B cell (primary cell): Measurements from ENCODE around the gene KLHL34. TPM values are rescaled to one million over a fixed set of nuclear protein-coding genes. Genes with fewer than 3 reads are reported as not detected.

Experiments
- ATAC-seq: fragments of 200-7000 bp; cut with Tn5 transposase; one replicate; pipeline ENCODE4 v1.10.0; 2021; ENCODE audit warnings: low read depth, mild to moderate bottlenecking, moderate number of reproducible peaks, moderate library complexity
- CTCF ChIA-PET: fragments of 350-600 bp; sonication (Branson Sonifier 250); formaldehyde crosslinking; loops from one replicate; lab custom pipeline; 2021; ENCODE audit warnings: antibody characterized with exemption, inconsistent platforms; lab: Charles Lee
- POLR2A ChIA-PET: fragments of 350-600 bp; sonication (Branson Sonifier 250); formaldehyde crosslinking; loops from one replicate; lab custom pipeline; 2021; ENCODE audit warnings: antibody characterized with exemption; lab: Charles Lee
- DNase-seq: peaks from one replicate; pipeline ENCODE4 v3.0.0; 2013
- H2AFZ ChIP-seq: 2 replicates; pipeline ENCODE4 v1.6.1; 2012; ENCODE audit warnings: mild to moderate bottlenecking, low read depth, low read length; ENCODE audit not compliant: insufficient read depth, poor library complexity, severe bottlenecking
- H3K27ac ChIP-seq, 2 donors: 1 replicate in 1 of 2; 2 replicates in 1 of 2; pipeline ENCODE4 v1.5.1; 2012 to 2013; ENCODE audit warnings: low read length in 2 of 2, mild to moderate bottlenecking in 2 of 2, moderate library complexity in 1 of 2
- H3K27me3 ChIP-seq, 4 experiments: fragments of 200-600 bp in 1 of 4; sonication (generic) in 1 of 4; replicated peaks in 1 of 4; 1 replicate in 2 of 4; 2 replicates in 2 of 4; pipeline versions ENCODE4 v1.6.1 to v1.7.0; 2013 to 2016; ENCODE audit warnings: low read length in 3 of 4, mild to moderate bottlenecking in 2 of 4, mixed read lengths in 1 of 4, moderate library complexity in 1 of 4; ENCODE audit not compliant: insufficient read depth in 4 of 4, control insufficient read depth in 3 of 4; ENCODE audit errors: control extremely low read depth in 1 of 4
- H3K36me3 ChIP-seq, 2 experiments: replicated peaks in 1 of 2; 1 replicate in 1 of 2; 2 replicates in 1 of 2; pipeline versions ENCODE4 v1.6.1 to v1.7.1; 2013; ENCODE audit warnings: low read length in 1 of 2; ENCODE audit not compliant: insufficient read depth in 2 of 2, control insufficient read depth in 1 of 2; ENCODE audit errors: control extremely low read depth in 1 of 2, extremely low read depth in 1 of 2
- H3K4me1 ChIP-seq, 2 donors: fragments of 200-600 bp in 1 of 2; sonication (generic) in 1 of 2; 1 replicate in 1 of 2; 2 replicates in 1 of 2; pipeline versions ENCODE4 v1.5.1 to v1.6.1; 2013 to 2017; ENCODE audit warnings: low read length in 2 of 2; ENCODE audit not compliant: control insufficient read depth in 2 of 2, insufficient read depth in 2 of 2
- H3K4me2 ChIP-seq: replicated peaks from 2 replicates; pipeline ENCODE3; 2012; ENCODE audit warnings: mild to moderate bottlenecking, low read depth, low read length; ENCODE audit not compliant: poor library complexity, severe bottlenecking
- H3K4me3 ChIP-seq, 5 experiments: fragments of 200-600 bp in 1 of 5; sonication (generic) in 1 of 5; 1 replicate in 3 of 5; 2 replicates in 2 of 5; pipeline versions ENCODE4 v1.5.1 to v1.7.0; 2011 to 2016; ENCODE audit warnings: low read length in 4 of 5, mild to moderate bottlenecking in 4 of 5, low read depth in 2 of 5, control low read depth in 1 of 5, moderate library complexity in 1 of 5; ENCODE audit not compliant: insufficient read depth in 1 of 5; ENCODE audit errors: control extremely low read depth in 1 of 5, extremely low read depth in 1 of 5
- H3K79me2 ChIP-seq: fragments of 200-600 bp; sonication (generic); one replicate; pipeline ENCODE4 v1.6.0; 2016; ENCODE audit warnings: low read length; ENCODE audit not compliant: control insufficient read depth, insufficient read depth
- H3K9ac ChIP-seq: fragments of 200-600 bp; sonication (generic); 2 replicates; pipeline ENCODE4 v1.6.1; 2017; ENCODE audit warnings: mild to moderate bottlenecking, low read length, moderate library complexity
- H3K9me3 ChIP-seq, 3 donors: one replicate each; pipeline versions ENCODE4 v1.6.1 to v1.7.1; 2013; ENCODE audit warnings: low read length in 2 of 3; ENCODE audit not compliant: control insufficient read depth in 2 of 3, insufficient read depth in 1 of 3; ENCODE audit errors: control extremely low read depth in 1 of 3
- H4K20me1 ChIP-seq: 2 replicates; pipeline ENCODE4 v1.6.0; 2012; ENCODE audit warnings: mild to moderate bottlenecking, low read length; ENCODE audit not compliant: insufficient read depth, control insufficient read depth, poor library complexity, severe bottlenecking
- H3K27ac Mint-ChIP-seq: one replicate; pipeline ENCODE4 v1.8.0; 2021; ENCODE audit warnings: mixed read lengths
- H3K27me3 Mint-ChIP-seq: one replicate; pipeline ENCODE4 v1.8.0; 2021; ENCODE audit warnings: mixed read lengths
- H3K4me1 Mint-ChIP-seq: one replicate; pipeline ENCODE4 v1.8.0; 2021; ENCODE audit warnings: mixed read lengths
- H3K4me3 Mint-ChIP-seq: one replicate; pipeline ENCODE4 v1.8.0; 2021; ENCODE audit warnings: mixed read lengths
- H3K9me3 Mint-ChIP-seq: one replicate; pipeline ENCODE4 v1.8.0; 2022; ENCODE audit warnings: mixed read lengths; ENCODE audit not compliant: insufficient read depth
- EZH2 ChIP-seq: IDR thresholded peaks from 2 replicates; pipeline ENCODE4 v1.6.1; 2012; ENCODE audit warnings: borderline replicate concordance, low read depth, mild to moderate bottlenecking, moderate library complexity, low read length; ENCODE audit not compliant: insufficient read depth, poor library complexity, severe bottlenecking
- WGBS: methylation state at CpG from one replicate; pipeline ENCODE4 v1.1.5; 2013; ENCODE audit warnings: missing lambda C conversion rate; ENCODE audit not compliant: insufficient coverage; 5-methylcytosine and 5-hydroxymethylcytosine counted together
- intact Hi-C: fragments of 100-400 bp; cut with micrococcal nuclease; formaldehyde crosslinking; loops from one replicate; pipeline ENCODE4 v1.10.0; 2022
- polyA minus RNA-seq: library from RNA; depleted of rRNA, polyadenylated mRNA; stranded (reverse); fragments of >200 nt; gene quantifications from 2 replicates; pipeline ENCODE4 v1.2.3, GENCODE V29; 2012
- polyA plus RNA-seq: library from polyadenylated mRNA; depleted of rRNA; stranded (reverse); fragments of >200 nt; gene quantifications from 2 replicates; pipeline ENCODE4 v1.2.3, GENCODE V29; 2012
- total RNA-seq, 2 donors: library from RNA; stranded (reverse); fragments of 120-200 nt in 1 of 2; gene quantifications; 1 replicate in 1 of 2; 2 replicates in 1 of 2; pipeline versions ENCODE4 v1.2.3 to v1.2.4, GENCODE V29; 2013 to 2022
- TF ChIP-seq, protein P1 (sequence below): fragments of 200-600 bp; IDR thresholded peaks from one replicate; pipeline ENCODE4 v1.8.0; 2022; ENCODE audit warnings: antibody characterized with exemption, mild to moderate bottlenecking

Gene KLHL34, protein sequence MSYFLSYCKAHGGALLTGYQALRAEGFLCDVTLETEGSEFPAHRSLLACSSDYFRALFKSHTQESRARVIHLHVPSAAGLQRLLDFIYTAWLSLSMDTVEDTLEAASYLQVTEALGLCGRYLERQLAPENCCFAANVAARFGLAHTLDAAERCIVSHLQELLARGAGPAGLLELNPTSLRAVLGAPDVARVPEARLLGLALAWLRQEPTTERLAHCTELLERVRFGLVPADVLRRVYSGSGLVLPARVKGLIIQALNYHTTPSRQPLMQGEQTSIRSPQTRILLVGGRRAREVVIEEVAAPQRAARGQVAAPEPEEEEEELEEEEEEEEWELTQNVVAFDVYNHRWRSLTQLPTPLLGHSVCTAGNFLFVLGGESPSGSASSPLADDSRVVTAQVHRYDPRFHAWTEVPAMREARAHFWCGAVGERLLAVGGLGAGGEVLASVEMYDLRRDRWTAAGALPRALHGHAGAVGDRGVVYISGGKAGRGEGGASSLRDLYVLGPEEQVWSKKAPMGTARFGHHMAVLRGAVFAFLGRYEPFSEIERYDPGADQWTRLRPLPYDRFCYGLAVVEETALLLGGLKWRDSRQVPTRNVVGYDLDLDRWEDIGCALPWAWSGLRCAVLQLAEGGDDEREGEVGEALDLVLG
- 0.59 and 0.80 TPM in 2 replicates for total RNA-seq
- total RNA-seq (2013) = 0.12 TPM
- 0.03 TPM in 1 of 2 replicates, not detected in the other for polyA plus RNA-seq
- polyA minus RNA-seq = 0.43 and 0.69 TPM in 2 replicates

DNA sequence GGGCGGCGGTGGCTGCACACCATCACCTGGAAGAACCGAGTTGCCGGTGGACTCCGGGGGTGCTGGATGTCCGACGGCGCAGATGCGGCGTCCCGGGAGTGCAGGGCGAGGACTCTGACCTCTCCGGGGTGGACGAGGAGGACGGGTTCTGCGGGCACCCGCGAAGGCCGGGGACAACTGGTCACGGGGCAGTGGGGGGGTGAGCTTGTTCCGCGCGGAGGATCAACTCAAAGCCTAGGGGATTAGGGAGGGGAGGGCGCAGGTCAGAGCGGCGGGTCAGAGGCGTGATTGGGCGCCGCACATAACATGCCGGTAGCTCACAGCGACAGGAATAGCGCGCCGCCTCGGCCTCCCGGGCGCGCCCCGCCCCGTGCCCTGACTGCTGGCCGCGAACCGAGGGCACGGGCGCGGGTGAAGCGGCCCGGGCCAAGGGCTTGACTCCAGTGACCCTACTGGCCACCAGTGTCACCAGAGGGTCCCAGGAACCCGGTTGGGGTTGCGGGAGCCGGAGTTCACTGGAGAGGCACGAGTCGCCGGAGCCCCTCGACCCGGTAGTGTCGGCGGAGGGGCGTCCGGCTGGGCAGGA lies at the start of gene KLHL34:
KLHL34 (minus strand) TSS at position 179 of the 586 bp plus-strand sequence. CDS start 542 bp downstream, outside the sequence.
- Mint-ChIP-seq H3K4me1 (peaks cover 16% of the 10 kb centered on the region), H3K4me3 (peak within 1 kb of the TSS; percentile 79), H3K27me3 (peaks cover 12% of the 10 kb centered on the region), H3K27ac (peak within 1 kb of the TSS; percentile 67), H3K9me3 (no peaks in the 10 kb centered on the region)
- peak within 1 kb of the TSS; percentile 56 for H2AFZ ChIP-seq
- H3K4me1 ChIP-seq = peaks cover 0 to 16% of the 10 kb centered on the region in 2 donors
- peak within 1 kb of the TSS; percentile 51 for H3K9ac ChIP-seq
- TF ChIP-seq EZH2 = no peak
- TF ChIP-seq, protein P1, sequence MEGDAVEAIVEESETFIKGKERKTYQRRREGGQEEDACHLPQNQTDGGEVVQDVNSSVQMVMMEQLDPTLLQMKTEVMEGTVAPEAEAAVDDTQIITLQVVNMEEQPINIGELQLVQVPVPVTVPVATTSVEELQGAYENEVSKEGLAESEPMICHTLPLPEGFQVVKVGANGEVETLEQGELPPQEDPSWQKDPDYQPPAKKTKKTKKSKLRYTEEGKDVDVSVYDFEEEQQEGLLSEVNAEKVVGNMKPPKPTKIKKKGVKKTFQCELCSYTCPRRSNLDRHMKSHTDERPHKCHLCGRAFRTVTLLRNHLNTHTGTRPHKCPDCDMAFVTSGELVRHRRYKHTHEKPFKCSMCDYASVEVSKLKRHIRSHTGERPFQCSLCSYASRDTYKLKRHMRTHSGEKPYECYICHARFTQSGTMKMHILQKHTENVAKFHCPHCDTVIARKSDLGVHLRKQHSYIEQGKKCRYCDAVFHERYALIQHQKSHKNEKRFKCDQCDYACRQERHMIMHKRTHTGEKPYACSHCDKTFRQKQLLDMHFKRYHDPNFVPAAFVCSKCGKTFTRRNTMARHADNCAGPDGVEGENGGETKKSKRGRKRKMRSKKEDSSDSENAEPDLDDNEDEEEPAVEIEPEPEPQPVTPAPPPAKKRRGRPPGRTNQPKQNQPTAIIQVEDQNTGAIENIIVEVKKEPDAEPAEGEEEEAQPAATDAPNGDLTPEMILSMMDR = no peak
- H3K36me3 ChIP-seq = no peaks in the 10 kb centered on the region
- intact Hi-C loops = no loop called here
- DNase-seq = peak; percentile 13
- no peaks in the 10 kb centered on the region for H3K79me2 ChIP-seq
- CTCF ChIA-PET = no interaction called here
- peaks cover 0 to 24% (median 0%) of the 10 kb centered on the region in 3 donors for H3K9me3 ChIP-seq
- H3K27me3 ChIP-seq = peaks cover 0 to 20% (median under 1%) of the 10 kb centered on the region in 4 experiments
- no peaks in the 10 kb centered on the region for H4K20me1 ChIP-seq
- WGBS = 7% methylated on average over 56 of the region's 60 CpGs
- peak within 1 kb of the TSS; percentile 65 for H3K4me2 ChIP-seq
- POLR2A ChIA-PET = no interaction called here
- H3K4me3 ChIP-seq = peak within 1 kb of the TSS in 4 of 5 experiments; percentile 13 to 45 (median 35)
- no peak for ATAC-seq
- H3K27ac ChIP-seq = no peak within 1 kb of the TSS
